Peyer's patch (tissue), 4 donors: ENCODE measurements around the gene MAPK1. TPM values are rescaled to one million over a fixed set of nuclear protein-coding genes. Genes with fewer than 3 reads are reported as not detected.
"Not testable (repeated sequence)": the region's sequence is repeated elsewhere in the genome, so short reads cannot be mapped to it uniquely, and the experiment has no call there.

ENCODE experiments used
- DNase-seq, 3 donors: peaks; one replicate each; pipeline ENCODE4 v3.0.0-alpha.2; 2017 to 2019
- H3K27ac ChIP-seq, 4 donors: fragments of 200-600 bp; sonication (generic); one replicate each; pipeline ENCODE4 v1.5.1; 2016 to 2019
- H3K27me3 ChIP-seq, 2 donors: fragments of 200-600 bp; sonication (generic); one replicate each; pipeline ENCODE4 v1.5.1; 2019
- H3K36me3 ChIP-seq, 3 donors: fragments of 200-600 bp; sonication (generic); one replicate each; pipeline ENCODE4 v1.5.1; 2016 to 2019
- H3K4me1 ChIP-seq, 4 donors: fragments of 200-600 bp; sonication (generic); one replicate each; pipeline ENCODE4 v1.5.1; 2016 to 2019
- H3K4me3 ChIP-seq, 4 donors: fragments of 200-600 bp; sonication (generic); 1 replicate in 3 of 4; 2 replicates in 1 of 4; pipeline ENCODE4 v1.5.1; 2016 to 2019; ENCODE audit warnings: mild to moderate bottlenecking in 1 of 4
- H3K9me3 ChIP-seq, 4 donors: fragments of 200-600 bp; sonication (generic); one replicate each; pipeline ENCODE4 v1.5.1; 2016 to 2019; ENCODE audit warnings: mild to moderate bottlenecking in 1 of 4
- POLR2A ChIP-seq, 2 donors: fragments of 450-650 bp; IDR thresholded peaks; one replicate each; pipeline ENCODE4 v1.5.1; 2017; ENCODE audit warnings: antibody characterized with exemption in 2 of 2, mild to moderate bottlenecking in 2 of 2, moderate library complexity in 2 of 2
- total RNA-seq, 4 donors: library from RNA; depleted of rRNA; stranded (reverse); fragments of >200 nt; gene quantifications; one replicate each; pipeline ENCODE4 v1.1.0, GENCODE V29; 2016
- TF ChIP-seq, protein P1 (sequence below), 6 experiments: fragments of 450-650 bp in 4 of 6; fragments of 200-600 bp in 2 of 6; sonication (generic) in 1 of 6; IDR thresholded peaks; one replicate each; pipeline ENCODE4 v1.5.1; 2017 to 2019; ENCODE audit warnings: antibody characterized with exemption in 6 of 6, mild to moderate bottlenecking in 3 of 6, moderate library complexity in 1 of 6

Gene MAPK1
- total RNA-seq, 4 donors from 2014 or later, result 38.9 to 49.5 (median 43.2) TPM

DNA sequence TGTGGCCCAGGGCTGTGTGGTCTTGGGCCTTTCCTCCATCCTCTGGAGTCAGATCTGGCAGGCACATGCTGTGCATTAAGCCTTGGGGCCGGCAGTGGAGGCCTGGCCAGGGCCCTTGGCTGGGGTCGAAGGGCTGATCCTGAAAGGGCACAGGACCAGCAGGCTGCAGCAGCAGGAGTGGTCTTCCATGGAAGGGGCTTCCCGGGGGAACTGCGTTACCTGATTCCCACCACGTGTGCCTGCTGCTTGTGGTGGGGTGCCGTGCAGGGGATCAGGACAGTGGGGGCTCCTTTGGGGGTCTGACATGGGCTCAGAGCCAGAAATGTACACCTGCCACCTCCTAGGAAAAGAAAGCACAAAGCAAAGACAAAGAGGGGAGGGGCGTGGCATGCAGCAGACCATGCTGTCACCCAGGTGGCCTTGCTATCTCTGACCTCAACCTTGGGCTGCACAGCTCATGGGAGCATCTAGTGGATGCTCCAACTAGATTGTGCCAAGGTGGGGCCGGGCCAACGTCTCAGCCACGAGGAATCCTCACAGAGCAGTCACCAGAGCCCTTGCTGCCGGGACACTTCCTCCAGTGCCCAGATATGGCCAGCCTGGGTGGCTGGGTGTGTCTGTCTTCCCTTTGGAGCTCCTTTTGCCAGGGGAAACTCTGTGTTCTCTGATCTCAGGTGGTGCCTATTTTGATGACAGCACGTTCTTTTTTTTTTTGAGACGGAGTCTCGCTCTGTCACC, 113.9 kb downstream of the MAPK1 start:
- H3K4me1 ChIP-seq, result peaks cover 0 to 8% (median 0%) of the 10 kb centered on the region in 4 donors
- no peak overlapping the region for H3K4me3 ChIP-seq
- no peak overlapping the region for H3K27ac ChIP-seq
- H3K27me3 ChIP-seq, result no peaks in the 10 kb centered on the region
- H3K36me3 ChIP-seq, result peaks cover 0 to 16% (median 0%) of the 10 kb centered on the region in 3 donors
- DNase-seq, result no peak
- H3K9me3 ChIP-seq, result no peaks in the 10 kb centered on the region
- TF ChIP-seq, protein P1, sequence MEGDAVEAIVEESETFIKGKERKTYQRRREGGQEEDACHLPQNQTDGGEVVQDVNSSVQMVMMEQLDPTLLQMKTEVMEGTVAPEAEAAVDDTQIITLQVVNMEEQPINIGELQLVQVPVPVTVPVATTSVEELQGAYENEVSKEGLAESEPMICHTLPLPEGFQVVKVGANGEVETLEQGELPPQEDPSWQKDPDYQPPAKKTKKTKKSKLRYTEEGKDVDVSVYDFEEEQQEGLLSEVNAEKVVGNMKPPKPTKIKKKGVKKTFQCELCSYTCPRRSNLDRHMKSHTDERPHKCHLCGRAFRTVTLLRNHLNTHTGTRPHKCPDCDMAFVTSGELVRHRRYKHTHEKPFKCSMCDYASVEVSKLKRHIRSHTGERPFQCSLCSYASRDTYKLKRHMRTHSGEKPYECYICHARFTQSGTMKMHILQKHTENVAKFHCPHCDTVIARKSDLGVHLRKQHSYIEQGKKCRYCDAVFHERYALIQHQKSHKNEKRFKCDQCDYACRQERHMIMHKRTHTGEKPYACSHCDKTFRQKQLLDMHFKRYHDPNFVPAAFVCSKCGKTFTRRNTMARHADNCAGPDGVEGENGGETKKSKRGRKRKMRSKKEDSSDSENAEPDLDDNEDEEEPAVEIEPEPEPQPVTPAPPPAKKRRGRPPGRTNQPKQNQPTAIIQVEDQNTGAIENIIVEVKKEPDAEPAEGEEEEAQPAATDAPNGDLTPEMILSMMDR (IDR thresholded peaks at IDR 0.05), result no peak
- TF ChIP-seq POLR2A (IDR thresholded peaks at IDR 0.05), result no peak

GRCh38 chr22:21752276-21752675, 115.2 kb downstream of the MAPK1 start:
- H3K27me3 ChIP-seq, result no peaks in the 10 kb centered on the region
- H3K4me3 ChIP-seq, result no peak overlapping the region
- H3K9me3 ChIP-seq, result no peaks in the 10 kb centered on the region
- TF ChIP-seq, protein P1 (IDR thresholded peaks at IDR 0.05), result no peak
- no peak for TF ChIP-seq POLR2A (IDR thresholded peaks at IDR 0.05)
- no peak for DNase-seq
- peaks cover 0 to 8% (median 0%) of the 10 kb centered on the region in 4 donors for H3K4me1 ChIP-seq
- peaks cover 0 to 6% (median 0%) of the 10 kb centered on the region in 3 donors for H3K36me3 ChIP-seq
- no peak overlapping the region for H3K27ac ChIP-seq

GRCh38 chr22:21745948-21746347, 121.5 kb downstream of the MAPK1 start:
- DNase-seq, result no peak
- Histone ChIP-seq H3K4me1 (no peaks in the 10 kb centered on the region), H3K36me3 (no peaks in the 10 kb centered on the region), H3K27me3 (no peaks in the 10 kb centered on the region), H3K27ac (no peak overlapping the region), H3K9me3 (no peaks in the 10 kb centered on the region), H3K4me3 (no peak overlapping the region)
- TF ChIP-seq POLR2A (IDR thresholded peaks at IDR 0.05), result no peak
- TF ChIP-seq, protein P1 (IDR thresholded peaks at IDR 0.05), result no peak

GRCh38 chr22:21744917-21745316, 122.5 kb downstream of the MAPK1 start:
- H3K4me1 ChIP-seq, H3K36me3 ChIP-seq, H3K27ac ChIP-seq, DNase-seq, H3K27me3 ChIP-seq, H3K9me3 ChIP-seq, H3K4me3 ChIP-seq: not testable (repeated sequence)

- Histone ChIP-seq H3K4me3 (no peak overlapping the region), H3K36me3 (no peaks in the 10 kb centered on the region), H3K9me3 (no peaks in the 10 kb centered on the region), H3K27ac (no peak overlapping the region), H3K27me3 (no peaks in the 10 kb centered on the region), H3K4me1 (no peaks in the 10 kb centered on the region)
- no peak for DNase-seq
- TF ChIP-seq POLR2A (IDR thresholded peaks at IDR 0.05), result no peak
- TF ChIP-seq, protein P1 (IDR thresholded peaks at IDR 0.05), result no peak
Measured at GRCh38 chr22:21741790-21742189, 125.7 kb downstream of the MAPK1 start.

- no peaks in the 10 kb centered on the region for H3K9me3 ChIP-seq
- H3K36me3 ChIP-seq, result no peaks in the 10 kb centered on the region
- no peak overlapping the region for H3K4me3 ChIP-seq
- H3K4me1 ChIP-seq, result peaks cover 0 to 5% (median 2%) of the 10 kb centered on the region in 4 donors
- no peak for TF ChIP-seq POLR2A (IDR thresholded peaks at IDR 0.05)
- TF ChIP-seq, protein P1 (IDR thresholded peaks at IDR 0.05), result no peak
- H3K27me3 ChIP-seq, result no peaks in the 10 kb centered on the region
- no peak for DNase-seq
- no peak overlapping the region for H3K27ac ChIP-seq
Measured at GRCh38 chr22:21741059-21741458, 126.4 kb downstream of the MAPK1 start.
